Hematopoietic multipotent progenitor cell treated with erythropoietin and hydrocortisone succinate and interleukin-3 and kit ligand, for 8 days (in vitro differentiated cells): ENCODE results near the gene PLEK2.
A peak's percentile ranks its signal among the peaks of the same experiment; 100 is the strongest.
"Not testable (repeated sequence)": the region's sequence is repeated elsewhere in the genome, so short reads cannot be mapped to it uniquely, and the experiment has no call there.

ENCODE experiments used
- DNase-seq: peaks from one replicate; pipeline ENCODE4 v3.0.0-alpha.2; 2015

Gene PLEK2, protein sequence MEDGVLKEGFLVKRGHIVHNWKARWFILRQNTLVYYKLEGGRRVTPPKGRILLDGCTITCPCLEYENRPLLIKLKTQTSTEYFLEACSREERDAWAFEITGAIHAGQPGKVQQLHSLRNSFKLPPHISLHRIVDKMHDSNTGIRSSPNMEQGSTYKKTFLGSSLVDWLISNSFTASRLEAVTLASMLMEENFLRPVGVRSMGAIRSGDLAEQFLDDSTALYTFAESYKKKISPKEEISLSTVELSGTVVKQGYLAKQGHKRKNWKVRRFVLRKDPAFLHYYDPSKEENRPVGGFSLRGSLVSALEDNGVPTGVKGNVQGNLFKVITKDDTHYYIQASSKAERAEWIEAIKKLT

DNA sequence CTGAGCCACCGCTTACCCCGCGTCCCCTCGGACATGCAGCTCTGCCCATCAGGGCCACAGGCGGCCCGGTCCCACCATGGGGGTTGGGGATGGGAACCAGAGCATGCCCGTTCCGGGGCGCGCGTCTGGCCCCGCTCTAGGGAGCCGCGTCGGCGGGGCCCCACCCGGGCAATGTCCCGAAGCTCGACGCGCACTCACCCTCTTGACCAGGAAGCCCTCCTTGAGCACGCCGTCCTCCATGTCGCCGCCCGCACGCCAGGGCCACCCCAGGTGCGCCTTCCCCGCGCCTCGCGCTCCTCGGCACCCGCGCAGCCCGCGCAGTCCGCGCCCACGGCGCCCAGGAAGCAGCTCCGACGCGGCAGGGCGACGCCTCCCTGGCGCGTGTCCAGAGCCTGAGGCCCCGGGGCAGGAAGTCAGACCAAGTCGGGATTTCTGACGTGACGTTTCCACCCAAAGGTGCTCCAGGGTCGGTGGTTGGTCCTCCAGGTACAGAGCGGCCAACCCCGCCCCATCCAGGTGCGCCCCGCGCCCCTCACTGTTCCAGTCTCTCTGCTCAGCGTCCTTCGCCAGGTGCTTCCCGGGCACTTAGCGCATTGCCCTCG is at the start of gene PLEK2:
Gene PLEK2 (minus strand): TSS at position 346 of the 602 bp plus-strand sequence. CDS start 106 bp downstream, at position 240.
- DNase-seq: peak; percentile 76

DNA sequence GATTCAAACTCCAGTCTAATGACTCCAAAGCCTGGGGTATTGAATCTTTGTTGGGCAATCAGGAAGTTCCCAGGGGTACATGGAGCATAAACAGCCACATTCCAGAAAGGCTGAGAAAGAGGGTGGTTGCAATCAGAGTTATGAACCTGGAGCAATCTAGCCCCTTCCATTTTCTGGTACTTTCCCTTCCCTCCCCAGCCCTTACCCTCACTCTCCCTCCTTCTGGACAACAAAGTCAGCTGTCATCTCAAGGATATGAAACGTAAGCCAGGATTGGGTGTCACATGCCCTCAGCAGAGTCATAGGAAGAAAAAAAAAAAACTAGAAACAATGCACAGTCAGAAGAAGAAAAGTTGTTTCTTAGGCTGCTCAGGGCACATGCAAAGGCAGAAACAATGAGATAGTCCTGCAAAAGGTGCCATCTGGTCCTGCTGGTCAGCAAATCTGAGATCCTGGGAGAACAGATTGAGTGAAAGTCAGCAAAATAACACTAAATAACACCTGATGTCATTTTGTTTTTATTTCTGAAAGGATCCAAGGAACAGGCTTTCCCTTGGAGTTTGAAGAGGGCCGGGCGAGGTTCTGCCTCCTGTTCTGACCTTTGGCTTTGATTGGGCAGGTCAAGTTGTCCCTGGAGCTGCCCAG is 49.5 kb upstream of the PLEK2 start:
- no peak for DNase-seq

DNA sequence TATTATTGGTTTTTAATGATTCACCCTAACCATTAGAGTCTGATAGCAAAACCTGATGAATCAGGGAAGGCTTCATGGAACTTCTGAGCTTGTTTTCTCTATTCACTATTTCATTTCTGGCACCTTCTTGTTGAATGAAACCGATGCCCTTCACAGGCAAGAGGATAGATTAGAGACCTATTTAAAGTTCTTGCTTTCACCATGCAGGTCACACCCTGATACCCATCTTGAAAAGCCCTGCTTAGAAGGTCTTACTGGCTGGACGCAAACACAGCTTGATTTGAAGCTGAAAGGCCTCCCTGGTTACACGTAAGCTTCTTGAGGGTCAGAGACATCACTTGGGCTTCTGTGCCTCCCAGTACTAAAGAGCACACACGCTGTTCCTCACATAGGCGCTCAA is 47.4 kb upstream of the PLEK2 start:
- no peak for DNase-seq

DNA sequence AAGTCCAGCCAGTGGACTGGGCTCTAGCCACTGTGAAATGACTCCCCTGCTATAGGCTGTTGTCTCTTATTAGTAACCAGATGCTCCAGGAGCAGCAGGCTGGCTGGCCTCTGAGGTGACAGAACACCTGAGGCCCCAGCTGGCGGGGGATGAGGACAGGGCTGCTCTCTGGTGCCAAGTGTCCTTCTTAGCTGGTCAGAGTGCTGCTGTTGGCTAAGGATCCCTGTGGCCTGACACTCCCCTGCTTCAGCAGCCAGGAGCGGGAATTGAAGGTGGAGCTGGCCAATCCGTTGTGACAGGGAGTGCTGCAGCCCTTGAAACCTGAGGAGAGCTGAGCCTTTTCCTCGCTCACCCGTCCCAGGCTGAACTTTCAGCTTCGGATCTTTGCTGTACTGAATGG is 45.8 kb upstream of the PLEK2 start:
- no peak for DNase-seq

DNA sequence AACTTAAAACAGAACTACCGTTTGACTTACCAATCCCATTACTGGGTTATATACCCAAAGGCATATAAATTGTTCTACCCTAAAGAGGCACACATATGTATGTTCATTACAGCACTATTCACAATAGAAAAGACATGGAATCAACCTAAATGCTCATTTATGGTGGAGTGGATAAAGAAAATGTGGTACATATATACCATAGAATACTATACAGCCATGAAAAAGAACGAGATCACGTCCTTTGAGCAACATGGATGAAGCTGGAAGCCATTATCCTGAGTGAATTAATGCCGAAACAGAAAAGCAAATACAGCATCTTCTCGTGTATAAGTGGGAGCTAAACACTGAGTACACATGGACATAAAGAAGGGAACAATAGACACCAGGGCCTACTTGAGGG is 44.8 kb upstream of the PLEK2 start:
- DNase-seq: no peak

DNA sequence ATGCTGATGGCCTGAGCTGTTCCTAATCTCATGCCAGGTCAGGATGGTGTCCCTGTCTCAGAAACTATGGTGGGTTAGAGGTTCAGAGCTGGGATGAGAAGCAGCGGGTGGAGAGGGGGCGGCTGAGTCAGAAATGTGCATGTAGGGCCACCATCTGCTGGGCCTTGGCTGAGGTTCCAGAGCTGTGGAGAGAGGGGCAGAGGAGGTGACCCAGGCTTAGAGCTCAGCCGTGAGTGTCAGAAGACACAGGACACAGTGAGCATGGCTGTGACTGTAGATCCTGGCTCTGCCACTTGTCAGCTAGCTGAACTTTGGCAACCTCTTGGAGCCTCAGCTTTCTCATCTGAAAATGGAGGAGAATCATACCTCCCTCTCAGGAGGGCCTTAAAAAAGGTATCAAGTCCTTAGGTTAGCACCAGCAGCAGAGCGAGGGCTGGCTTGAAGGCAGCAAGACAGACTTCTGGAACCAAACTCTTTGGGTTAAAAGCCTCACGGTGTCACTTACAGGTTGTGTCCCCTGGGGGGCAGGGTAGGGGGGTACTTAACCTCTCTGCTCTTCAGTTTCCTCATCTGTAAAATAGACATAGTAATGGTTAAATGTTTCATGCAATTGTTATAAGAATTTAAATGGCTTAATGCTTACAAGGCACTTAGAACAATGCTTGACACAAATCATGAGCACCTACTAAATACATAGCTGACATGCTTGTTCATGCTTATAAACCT is 41.8 kb upstream of the PLEK2 start:
- no peak for DNase-seq

DNA sequence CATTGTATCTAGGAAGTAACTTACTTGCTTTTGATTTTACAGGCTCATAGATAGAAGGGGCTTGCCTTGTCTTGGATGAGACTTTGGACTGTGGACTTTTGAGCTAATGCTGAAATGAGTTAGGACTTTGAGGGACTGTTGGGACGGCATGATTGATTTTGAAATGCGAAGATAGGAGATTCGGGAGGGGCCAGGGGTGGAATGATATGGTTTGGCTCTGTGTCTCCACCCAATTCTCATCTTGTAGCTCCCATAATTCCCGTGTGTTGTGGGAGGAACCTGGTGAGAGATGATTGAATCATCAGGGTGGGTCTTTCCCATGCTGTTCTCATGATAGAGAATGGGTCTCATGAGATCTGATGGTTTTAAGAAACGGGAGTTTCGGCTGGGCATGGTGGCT is 39.7 kb upstream of the PLEK2 start:
- not testable (repeated sequence) for DNase-seq

DNA sequence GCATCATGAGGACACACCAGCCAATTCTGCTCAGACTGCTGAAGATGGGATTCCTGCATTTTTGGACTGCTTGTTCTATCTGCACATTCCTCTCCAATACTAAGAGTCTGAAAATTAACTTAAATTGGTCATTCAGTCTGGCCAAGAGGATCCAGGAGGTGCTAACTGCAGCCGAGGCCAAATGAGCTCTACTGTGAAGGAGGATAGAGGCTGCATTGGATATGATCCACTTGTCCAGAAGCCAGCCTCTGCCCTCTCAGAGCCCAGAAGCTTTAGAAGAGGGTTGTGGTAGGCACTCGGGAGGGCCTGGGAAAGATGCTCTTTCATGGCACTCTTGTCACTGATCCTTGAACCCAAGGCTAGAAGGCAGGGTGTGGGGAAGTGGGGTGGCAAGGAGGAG is 37.1 kb upstream of the PLEK2 start:
- no peak for DNase-seq

DNA sequence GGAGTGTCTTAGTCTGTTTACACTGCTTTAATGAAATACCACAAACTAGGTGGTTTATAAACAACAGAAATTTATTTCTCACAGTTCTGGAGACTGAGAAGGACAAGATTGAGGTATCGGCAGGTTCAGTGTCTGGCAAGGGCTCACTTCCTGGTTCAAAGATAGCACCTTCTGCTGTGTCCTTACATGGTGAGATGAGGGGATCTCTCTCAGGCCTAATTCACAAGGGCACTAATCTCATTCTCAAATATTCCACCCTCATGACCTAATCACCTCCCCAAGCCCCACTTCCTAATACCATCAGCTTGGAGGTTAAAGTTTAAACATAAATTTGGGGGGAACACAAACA is 35.0 kb upstream of the PLEK2 start:
- no peak for DNase-seq

DNA sequence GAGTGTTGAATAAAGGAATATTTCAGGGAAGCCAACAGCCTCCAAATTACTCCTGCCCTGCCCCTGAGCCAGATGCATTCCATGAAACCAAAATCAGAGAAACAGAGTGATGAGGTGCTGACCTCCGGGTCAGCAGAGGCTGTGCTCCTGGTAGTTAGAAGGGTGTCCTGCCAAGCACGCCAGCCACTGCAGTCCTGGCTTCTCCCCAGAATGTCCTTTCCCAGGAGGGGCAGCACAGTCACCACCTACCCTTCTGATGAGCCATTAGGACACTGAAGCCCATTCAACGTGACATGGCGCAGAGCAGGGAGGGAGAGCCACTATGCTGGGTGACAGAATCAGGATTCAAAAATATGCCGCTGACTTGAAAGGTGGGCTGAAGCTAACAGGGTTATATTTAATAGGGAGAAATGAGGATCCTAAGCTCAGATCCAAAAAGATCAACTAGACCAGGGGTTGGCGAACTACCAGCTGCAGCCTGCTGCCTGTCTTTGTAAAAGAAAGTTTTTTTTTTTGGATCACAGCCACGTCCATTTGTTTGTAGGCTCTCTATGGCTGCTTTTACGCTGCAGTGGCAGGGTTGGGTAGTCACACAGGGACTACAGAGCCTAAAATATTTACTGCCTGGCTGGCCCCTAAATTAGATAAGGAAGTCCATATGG is 34.5 kb upstream of the PLEK2 start:
- no peak for DNase-seq

DNA sequence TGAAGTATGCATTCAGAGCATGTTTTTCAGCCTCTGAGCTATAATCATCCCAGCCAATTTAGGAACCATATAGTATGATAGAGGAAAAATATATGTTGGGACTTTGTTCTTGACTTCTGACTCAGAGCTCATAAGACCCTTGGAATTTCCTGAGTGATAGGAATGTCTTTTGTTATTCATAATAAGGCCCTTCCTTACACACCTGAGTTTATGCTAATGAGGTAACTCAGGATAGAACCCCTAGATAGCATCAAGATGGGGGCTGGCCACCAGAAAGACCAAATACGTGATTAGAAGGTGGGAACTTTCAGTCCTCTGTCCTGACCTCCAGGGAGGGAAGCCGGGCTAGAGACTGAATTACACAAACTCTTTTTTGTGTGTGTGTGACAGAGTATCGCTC is 32.4 kb upstream of the PLEK2 start:
- DNase-seq: no peak

DNA sequence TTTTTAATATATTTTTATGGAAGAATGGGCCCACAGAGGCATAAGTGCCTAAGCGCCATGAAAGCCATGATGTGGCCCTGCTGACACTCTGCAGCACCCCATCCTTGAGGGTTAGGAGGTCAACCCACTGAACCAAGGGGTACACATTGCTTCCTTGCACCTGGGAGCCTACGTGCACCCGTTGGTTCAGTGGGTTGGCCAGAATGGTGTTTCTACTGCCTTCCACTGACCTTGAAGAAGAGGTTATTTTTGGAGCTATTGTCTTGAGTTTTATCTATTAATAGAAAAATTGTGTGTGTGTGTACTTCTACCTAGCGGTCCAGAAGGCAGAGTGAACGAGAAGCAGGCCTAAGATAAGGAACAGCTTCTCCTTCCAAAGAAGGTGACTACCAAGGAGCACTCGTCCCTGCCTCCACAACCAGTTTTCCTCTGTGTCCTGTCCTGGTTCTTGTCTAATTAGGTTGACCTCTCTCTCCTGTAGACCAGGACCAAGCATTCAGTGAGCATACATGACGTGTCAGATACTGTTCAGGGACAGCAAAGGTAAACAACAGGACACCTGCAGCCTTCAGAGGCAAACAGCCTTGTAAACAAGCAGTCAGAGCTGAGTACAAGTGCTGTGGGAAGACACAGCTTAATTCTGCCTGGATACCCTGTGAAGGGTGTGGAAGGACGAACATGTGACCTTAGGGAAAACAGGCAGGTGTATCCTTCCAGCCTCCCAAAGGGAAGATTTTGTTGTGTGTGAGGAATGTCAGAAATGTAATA is 30.4 kb upstream of the PLEK2 start:
- no peak for DNase-seq

DNA sequence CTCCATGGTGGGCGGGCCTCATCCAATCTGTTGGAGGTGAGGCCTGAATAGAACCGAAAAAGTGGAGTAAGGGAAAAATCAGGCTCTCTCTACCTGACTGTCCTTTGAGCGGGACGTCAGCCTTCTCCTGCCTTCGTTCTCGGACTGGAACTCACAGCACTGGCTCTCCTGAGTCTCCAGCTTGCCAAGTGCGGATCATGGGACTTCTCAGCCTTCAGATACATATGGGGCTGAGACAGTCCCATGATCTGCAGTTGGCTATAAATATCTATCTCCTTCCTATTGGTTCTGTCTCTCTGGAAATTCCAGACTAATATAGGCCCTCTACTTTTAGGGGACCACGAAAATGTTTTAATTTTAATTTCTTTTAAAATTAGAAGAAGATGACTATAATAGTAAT is 29.7 kb upstream of the PLEK2 start:
- DNase-seq: no peak

DNA sequence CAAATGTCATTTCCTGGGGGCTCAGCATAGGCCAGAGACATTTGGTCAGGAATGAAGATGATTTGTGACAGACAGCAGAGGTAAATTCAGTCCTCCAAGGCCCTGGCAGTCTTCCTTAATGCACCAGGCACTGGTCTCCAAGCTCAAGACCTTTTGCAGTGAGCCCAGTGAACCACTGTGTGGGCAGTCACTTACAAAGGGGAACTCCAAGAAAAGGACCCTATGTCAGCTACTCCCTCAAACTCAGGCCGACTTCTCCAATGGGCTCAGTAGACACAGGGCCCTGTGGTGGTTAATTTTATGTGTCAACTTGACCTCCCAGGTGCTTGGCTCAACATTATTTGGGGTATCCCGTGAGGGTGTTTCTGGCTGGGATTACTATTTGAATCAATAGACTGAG is 29.3 kb upstream of the PLEK2 start:
- DNase-seq: no peak

DNA sequence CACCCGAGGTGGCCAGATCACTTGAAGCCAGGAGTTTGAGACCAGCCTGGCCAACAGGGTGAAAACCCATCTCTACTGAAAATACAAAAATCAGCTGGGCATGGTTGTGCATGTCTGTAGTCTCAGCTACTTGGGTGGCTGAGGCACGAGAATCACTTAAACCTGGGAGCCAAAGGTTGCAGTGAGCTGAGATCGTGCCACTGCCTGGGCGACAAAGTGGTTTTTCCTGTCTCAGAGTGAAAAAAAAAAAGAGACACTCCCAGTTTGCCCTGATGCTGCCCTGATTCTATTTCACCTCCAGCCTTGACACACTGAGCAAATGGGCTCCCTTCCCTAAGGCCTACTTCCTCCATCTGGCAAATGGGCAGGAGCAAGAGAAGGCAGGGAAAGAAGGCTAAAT is 28.5 kb upstream of the PLEK2 start:
- no peak for DNase-seq

DNA sequence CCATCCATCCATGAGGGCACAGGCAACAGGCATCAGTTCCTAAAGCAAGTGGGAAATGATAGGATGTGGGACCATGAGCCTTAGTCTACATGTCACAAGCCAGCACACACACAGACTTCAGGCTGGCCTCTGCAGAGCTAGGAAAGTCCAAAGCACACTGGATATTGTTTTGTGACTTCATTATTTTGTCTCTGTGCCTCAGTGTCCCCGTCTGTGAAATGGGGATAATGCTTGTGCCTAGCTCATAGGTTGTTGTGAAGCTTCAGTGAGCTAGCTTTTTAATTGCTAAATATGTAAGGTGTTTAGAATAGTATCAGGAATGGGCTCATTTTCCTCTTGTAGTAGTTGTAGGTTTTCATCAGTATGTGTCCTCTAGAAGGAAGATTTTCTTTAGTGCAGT is 27.0 kb upstream of the PLEK2 start:
- DNase-seq: no peak

DNA sequence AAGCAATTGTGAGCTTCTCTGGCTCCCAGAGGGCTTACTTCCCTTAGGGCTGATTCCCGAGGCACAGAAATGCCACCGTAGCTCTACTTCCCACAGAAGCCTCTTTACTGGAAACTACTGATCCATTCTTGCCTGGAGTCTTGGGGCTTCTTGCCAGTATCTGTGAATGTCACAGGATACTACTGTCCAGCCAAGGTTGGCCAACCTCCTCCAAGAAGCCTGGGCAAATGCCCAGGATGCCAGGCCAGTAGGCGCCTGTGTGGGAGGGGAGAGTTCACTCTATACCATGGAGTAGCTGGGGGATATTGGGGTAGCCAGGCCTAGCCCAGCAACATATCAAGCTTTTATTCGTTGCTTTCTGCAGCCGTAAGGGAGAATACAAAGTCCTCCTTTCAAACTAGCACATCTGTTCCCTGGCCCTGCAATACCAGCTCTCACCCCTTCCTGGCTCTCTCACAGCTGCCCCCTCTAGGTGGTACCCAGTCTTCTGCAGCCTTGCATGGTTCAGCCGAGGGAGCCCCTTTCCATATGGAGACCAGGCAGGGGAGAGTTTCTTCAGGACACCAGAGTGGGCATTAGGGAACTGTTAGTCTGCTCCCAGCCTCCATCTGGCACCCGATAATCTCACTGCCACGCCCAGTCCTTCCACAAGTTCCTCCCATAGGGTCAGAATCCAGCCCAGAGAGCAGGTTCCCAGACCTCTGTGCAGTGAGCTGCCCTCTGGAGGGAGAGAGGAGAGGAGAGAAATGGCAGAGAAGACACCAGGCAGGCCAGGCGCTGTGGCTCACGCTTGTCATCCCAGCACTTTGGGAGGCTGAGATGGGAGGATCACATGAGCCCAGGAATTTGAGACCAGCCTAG is 24.3 kb upstream of the PLEK2 start:
- no peak for DNase-seq

DNA sequence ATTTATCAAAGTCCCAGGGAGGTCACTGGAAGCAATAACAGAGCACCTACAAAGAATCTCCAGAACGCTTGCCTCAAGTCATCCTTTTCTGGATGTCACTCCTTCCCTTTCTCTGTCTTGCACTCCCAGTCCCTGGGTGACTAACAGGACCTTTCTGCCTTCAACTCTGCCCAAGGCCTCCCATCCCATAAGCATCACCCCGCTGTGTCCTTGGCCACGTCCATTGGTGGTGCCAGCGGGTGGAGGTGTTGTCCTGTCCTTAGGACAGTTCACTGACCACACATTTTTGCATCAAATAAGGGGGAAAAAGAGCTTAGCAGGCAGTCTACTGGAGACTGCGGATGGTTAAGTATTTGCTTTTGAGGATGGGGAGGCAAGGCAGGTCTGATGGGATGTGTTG is 23.6 kb upstream of the PLEK2 start:
- no peak for DNase-seq

DNA sequence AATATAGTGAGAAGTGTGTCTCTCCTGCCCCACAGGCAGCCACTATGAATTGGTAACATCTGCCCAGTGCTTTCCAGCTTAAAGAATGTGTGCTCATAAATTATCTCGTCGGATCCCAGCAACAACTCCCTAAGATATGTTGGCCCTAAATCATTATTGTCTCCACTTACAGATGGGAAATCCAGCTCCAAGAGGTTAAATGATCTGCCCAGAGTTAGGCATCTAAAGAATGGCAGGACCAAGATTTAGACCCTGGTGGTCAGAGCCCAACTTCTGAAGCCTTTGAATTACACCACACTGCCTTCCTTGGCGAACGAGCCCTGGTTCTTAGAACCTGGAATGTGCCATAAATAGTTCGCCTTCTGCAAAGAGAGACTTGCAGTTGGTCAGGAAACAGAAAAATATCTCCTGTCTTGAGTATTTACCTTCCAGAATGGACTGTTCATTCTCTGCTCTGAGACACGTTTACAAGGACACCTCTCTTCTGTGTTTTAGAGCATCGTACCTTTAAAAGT is 20.1 kb upstream of the PLEK2 start:
- no peak for DNase-seq

DNA sequence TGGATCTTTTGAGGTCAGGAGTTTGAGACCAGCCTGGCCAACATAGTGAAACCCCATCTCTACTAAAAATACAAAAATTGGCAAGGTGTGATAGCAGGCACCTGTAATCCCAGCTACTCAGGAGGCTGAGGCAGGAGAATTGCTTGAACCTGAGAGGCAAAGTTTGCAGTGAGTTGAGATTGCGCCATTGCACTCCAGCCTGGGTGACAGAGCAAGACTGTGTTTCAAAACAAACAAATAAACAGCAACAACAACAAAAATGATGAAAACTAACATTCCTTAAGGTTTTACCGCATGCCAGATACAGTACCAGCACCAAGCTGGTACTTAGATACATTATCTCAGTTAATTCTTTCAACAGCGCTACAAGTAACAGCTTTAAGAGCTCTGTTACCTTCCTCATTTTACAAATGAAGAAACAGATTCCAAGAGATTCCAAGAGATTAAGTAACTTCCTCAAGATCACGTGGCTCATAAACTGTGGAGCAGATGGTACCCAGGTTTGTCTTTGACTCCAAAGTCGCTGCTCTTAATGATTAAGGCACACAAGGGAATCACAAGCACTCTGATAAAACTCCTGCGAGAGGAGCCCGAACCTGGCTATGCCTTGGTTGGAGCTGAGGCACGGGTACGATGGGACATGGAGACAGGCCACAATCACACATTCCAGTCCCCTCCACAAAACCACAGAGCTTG is 17.7 kb upstream of the PLEK2 start:
- DNase-seq: no peak
